ENCODE data around the gene SIGLEC11.
"Not testable (repeated sequence)": the region's sequence is repeated elsewhere in the genome, so short reads cannot be mapped to it uniquely, and the experiment has no call there.

The SIGLEC11 gene, protein sequence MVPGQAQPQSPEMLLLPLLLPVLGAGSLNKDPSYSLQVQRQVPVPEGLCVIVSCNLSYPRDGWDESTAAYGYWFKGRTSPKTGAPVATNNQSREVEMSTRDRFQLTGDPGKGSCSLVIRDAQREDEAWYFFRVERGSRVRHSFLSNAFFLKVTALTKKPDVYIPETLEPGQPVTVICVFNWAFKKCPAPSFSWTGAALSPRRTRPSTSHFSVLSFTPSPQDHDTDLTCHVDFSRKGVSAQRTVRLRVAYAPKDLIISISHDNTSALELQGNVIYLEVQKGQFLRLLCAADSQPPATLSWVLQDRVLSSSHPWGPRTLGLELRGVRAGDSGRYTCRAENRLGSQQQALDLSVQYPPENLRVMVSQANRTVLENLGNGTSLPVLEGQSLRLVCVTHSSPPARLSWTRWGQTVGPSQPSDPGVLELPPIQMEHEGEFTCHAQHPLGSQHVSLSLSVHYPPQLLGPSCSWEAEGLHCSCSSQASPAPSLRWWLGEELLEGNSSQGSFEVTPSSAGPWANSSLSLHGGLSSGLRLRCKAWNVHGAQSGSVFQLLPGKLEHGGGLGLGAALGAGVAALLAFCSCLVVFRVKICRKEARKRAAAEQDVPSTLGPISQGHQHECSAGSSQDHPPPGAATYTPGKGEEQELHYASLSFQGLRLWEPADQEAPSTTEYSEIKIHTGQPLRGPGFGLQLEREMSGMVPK

DNA sequence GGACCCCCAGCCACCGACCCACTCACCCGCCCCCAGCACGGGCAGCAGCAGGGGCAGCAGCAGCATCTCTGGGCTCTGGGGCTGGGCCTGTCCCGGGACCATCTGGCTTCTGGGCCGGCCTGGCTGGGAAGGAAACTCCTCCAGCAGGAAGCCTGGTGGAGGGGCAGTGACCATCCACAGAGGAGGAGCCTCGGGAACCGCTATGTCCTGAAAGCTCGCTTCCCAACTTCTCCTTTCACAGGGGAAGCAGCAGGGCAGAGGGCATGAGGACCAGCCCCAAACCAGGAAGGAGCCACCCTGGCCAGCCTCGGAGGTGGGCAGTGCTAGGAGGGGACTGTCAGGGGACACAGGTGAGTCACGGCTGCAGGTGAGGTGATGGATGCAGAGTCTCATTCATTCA lies at the start of gene SIGLEC11:
Gene SIGLEC11, minus strand, starts transcription at position 193 of the 400 bp plus-strand sequence. Its CDS starts 91 bp downstream, at position 102.
- not testable (repeated sequence) for DNase-seq

DNA sequence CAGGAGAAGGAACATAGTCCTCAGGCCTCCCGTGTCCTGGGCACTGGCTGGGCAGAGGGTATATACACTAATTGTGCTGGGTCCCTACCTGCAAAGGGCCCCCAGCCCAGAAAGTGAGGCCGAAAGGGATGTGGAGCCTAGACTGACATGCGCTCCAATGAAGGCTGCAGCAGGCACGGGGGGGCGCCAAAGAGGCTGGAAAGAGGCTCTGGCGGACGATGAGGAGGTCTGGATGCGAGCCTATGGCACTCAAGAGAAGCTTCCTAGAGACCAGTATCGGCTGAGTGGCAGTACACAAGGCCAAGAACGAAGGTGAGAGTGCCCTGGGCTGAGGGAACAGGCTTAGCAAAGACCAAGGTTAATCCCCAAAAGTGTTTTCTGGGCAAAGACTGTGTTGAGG lies 47.6 kb upstream of the SIGLEC11 start:
- peak in 1 of 2 experiments; percentile 49 for DNase-seq

DNA sequence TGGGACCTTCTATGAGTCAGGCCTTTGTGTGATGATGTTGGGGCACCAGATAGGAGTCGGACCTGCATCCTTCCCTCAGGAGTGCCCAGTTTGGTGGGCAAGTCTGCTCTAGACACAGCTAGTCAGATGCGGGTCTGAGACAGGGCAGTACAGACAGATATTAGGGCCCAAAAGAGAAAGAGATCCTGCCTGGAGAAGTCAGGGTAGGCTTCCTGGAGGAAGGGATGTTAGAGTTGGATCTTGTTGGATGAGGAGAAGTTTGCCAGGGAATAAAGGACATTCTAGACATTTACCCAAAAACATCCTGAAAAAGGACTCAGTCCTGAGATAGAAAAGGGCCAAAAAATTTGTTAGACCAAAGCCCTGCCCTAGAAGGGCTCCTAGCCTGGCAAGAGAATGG lies 47.0 kb upstream of the SIGLEC11 start:
- no peak for DNase-seq

DNA sequence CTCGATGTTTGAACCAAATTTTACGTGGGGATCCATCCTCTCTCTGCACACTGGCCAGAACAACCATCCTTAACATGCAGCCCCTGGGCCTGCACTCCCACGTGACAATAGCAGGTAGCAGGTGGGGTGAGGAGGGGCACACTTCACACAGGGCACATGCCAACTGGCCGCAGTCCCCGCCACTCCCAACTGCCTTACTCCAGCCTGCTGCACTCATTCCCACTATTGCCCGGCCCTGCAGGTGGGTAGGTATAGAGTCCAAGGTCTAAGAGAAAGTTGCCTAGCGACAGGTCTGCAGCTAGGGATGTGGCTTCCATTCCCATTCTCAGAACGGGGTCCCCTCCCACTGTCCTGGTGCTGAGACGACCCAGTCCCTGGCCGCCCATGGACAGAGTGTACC lies 46.2 kb upstream of the SIGLEC11 start:
- no peak for DNase-seq

DNA sequence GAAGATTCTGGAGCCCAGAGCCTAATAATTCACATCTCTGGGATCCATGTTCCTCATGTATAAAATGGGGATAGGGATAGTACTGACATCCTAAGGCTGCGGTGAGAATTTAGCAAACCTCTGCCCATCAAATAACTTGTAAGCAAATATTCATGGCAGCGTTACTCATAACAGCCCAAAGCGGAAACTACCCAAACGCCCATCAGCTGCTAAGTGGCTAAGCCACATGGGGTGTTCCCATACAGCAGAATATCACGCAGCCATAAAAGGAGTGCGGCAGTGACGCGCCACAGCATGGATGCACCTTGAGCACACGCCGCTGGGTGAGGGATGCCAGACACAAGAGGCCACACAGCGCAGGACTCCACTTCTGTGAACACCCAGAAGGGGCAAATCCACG lies 44.5 kb upstream of the SIGLEC11 start:
- DNase-seq = no peak

DNA sequence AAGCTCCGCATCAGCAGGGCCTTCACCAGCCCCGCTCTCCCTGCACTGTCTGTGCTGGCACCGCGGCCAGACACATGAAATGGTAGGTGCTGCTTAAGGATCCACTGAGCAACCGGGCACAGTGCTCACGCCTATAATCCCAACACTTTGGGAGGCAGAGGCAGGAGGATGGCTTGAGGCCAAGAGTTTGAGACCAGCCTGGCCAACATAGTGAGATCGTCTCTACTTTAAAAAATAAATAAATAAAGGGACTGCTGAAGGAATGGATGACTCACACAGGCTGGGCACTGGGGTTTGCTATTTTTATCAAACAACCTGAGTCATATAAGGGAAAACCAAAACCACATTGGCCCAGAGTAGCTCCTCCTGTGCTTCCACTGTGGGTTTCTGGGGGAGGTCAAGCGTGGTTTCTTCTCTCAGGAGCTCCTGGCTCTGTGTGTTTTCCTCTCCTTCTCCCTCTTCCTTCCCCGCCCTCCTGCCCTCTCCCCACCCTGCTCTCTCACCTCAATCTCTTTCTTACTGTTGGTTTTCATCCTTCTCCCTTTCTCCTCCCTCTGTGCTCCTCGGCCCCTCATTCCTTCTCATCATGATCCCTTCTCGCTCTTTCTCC lies 42.9 kb upstream of the SIGLEC11 start:
- no peak for DNase-seq

DNA sequence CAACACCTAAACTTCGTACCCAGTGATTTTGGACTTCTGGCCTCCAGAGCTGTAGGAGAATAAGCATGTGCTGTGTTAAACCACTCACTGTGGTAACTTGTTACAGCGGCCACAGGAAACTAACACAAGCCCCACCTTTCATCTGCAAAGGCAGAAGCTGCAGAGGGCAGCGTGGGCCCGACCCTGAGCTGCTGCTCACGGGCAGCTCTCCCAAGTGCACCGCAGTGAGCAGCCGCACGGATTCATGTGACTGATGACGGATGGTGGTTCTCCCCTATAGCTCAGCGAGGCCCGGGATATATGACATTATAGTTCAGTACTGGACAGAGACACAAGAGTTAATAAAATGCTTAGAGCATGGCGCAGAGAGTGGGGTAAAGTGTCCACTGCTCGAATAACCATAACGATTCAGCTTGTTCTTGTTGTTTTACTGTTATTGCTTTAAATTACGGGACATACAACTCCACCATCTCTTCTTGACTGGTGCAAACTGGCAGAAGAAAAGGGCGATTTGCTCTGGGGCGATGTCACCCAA lies 42.3 kb upstream of the SIGLEC11 start:
- no peak for DNase-seq

DNA sequence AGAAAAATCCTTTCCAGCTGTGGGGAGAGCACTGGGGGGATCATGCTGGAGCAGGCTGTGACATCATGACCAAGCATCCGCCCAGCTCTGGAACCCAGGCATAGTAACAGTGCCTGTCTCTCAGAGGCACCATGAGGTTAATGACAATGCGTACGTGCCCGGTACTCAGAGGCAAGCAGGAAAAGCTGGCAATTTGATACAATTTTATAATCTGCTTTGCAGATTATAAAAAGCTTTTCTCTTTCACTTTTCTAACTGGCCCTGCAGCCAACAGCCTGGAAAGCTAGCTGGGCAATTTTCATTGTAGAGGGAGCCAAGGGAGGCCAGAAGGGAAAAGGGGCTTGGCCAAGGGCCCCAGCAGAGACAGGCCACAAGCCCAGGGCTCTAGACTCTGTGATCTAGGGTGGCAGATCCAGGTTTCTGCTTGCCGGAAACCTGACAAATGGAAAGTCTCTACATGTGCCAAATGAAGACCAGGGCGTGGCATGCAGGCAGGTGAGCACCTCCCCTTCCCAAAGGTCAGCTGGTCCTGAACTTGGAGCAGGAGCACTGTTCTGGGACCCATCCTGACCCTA lies 41.5 kb upstream of the SIGLEC11 start:
- no peak for DNase-seq

DNA sequence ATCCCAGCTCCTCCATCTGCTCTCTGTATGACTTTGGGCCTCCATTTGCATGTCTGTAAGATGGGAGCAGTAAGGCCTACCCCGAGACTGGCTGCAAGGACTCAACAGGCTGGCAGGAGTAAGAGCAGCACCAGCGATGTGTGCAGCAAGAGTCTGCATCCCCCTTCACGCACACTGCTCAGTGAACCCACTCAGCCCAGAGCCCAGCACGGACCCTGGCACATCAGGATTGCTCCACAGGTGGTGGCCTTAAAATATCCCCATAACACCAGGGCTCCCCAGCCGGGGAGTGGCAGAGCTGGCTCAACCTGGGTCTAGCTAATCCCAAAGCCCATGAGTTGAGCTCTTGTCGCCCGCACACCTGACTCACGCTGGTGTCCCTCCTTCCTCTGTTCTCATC lies 40.8 kb upstream of the SIGLEC11 start:
- no peak for DNase-seq

DNA sequence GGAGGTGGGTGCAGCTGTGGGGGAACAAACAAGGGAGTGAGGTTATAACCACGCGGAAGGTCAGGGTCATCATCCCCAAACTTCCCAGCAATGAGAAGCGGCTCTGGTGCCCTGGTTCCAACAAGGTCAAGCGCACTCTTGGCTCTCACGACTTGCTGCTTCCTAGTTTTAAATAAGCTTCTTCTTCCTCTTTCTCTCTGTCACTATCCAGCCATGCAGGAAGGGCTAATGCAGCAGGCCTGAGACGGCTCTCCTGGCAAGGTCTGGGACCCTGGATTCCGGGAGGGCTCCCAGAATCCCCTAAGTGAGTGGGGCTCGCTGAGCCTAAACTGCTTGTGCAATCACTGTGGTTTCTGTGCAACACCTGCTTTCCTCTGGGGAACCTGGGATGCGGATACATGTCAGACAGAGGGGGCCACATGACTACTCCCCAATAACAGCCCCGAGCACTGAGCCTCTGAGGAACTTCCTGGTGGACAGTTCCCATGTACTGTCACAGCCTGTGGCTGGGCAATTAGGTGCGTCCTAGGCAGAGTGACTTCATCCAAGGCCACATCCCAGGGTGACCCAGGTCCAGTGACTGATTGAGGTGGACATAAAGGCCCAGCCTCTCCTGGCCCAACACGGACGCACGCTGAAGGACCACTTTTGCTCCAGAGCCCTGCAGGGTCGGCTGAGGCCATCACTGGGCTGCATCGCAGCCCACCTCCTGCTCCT lies 40.0 kb upstream of the SIGLEC11 start:
- no peak for DNase-seq

DNA sequence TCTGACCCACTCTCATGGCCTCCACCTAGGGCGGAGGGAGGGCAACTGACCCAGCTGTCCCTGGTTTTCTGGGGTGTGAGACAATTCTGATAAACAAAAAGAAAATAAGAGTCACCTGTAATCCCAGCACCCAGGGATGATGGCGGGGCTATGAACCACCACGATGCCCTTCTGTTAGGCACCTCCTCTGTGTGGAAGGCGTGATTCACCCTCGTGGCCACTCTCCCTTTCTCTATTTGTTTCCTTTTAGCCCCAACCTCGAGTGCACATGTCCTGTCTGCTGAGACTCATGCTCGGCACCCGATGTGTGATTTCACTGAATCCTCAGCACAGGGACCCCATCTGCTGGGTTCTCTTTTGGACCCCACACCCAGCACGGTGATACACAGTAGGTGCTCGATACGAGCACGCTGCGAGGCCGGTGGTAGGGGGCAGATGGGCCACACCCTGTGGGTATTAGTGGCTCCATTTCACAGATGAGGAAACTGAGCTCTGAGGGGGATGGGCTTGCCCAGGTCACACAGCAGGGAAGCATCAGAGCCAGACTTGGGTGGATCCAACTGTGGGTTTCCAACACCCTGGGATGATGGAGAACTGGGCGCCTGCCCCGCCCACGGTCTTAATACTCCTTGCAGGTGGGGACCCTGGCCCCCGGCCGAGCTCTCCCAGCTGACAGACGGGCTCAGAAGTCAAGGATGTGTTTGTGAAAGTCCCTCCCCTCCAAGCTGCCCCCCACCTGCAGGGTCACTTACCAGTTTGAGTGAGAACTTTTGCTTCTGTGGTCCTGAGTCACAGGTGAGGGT lies 39.3 kb upstream of the SIGLEC11 start:
- no peak for DNase-seq

DNA sequence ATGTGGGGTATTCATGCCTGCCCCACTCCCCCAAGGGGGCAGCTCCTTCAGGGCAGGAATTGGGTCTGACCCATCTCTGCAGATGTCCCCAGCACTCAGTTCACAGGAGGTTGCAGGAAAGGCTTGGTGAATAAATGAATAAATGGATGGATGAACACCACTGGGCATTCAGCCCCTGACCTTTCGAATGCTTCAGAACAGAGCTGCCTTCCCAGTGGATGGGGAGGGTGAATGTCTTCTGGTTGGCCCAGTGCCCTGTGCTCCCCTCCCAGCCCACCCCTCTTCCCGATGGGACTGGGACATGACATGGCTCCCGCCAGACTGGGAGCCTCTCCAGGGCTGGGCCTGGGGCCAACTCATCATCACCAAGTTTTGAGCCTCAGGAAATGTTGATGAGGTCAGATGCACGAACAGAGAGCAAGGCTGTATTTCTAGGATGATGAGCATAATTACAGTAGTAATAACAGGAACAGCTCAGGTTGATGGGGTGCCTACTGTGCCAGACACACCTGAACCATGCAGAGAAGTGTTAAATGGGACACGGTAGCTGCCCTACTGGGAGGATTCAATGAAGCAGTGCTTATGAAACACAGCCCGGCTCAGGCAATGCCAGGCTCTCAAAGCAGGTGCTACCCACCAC lies 38.5 kb upstream of the SIGLEC11 start:
- no peak for DNase-seq

DNA sequence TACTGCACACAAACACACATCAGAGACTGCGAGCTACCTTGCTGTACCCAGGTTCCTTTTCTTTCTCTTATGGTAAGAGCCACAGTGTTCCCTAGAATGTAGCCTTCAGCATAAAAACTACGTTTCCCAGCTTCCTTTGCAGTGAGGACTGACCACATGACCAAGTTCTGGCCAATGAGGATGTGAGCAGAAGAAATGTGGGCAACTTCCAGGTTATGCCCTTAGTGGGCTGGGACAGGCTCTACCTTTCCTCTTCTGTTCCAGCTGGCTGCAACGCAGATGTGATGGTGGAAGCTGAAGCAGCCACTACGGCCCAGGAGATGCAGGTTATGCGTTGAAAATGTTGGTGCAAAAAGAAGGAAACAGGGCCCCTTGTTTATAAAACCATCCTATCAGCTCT lies 36.7 kb upstream of the SIGLEC11 start:
- DNase-seq = peak; percentile 50 to 67

DNA sequence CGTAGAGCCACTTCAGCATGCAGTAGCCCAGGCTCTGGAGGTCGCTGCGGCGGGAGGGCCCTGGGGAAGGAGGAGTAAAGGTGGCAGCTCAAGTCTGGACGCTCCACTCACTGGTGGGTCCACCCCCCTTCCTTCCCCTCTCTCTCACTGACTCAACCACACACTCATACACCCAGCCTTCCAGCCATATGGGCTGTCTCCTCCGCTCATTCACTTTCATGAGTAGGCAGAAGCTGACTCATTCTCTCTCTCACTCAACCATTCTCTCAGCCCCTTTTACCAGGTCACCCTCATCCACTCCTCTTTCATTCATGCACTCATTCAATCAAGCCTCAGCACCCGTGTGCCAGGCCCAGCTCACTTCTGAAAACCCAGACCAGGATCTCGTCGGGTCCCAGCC lies 27.5 kb upstream of the SIGLEC11 start:
- no peak for DNase-seq

DNA sequence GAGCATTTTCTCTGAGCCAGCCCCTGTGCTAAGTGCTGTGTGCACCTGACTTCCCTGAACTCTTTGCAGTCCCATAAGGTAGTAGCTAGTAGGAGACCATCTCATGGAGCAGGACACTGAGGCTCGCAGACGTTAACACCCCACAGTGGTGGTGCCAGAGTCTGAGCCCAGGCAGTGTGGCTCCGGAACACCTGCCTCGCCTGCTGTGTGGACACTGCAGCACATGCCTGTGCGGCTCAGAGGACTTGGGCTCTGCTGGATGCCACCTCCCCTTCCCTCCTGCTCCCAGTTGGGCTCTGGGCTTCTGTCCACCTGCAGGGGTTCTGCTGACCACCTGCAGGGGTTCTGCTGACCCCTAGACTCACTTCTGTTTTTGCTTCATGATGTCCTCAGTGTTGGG lies 27.0 kb upstream of the SIGLEC11 start:
- no peak for DNase-seq

DNA sequence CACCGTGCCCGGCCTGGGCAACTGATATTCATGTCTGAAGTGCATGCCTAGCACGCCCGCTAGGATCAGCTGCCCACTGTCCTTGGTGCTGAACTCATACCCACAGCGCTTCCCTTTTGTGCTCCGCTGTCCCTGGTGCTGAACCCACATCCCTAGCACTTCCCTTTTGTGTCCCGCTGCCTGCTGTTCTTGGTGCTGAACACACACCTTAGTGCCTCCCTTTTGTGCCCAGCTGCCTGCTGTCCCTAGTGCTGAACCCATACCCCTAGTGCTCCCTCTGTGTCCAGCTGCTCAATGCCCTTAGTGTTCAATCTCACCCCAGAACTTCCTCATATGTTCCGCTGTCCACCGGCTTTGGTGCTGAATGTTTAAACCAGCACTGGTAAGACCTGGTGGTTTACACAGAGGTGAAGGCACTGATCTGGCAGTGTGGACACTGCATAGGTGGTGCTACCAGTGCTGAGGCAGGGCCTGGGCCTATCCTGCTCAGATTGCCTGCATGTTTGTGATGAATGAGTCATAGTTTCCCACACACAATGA lies 26.3 kb upstream of the SIGLEC11 start:
- no peak for DNase-seq

DNA sequence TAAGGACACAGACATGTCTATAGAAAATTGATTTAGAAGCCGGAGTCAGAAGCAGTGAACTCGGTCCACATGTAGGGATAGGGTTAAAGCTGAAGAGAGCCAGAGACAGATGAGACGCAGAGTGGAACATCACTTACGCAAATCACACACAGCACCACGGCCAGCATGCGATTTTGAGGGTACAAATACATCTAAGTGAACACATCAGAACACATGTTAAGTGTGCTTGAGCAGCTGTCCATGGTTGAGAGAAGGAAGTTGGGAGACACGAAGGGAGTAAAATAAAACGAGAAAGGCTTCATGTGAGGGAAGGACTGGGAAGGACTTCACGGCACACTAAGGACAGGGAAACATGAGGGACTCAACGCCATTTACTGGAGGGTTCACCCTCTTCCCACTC lies 25.4 kb upstream of the SIGLEC11 start:
- DNase-seq = no peak

DNA sequence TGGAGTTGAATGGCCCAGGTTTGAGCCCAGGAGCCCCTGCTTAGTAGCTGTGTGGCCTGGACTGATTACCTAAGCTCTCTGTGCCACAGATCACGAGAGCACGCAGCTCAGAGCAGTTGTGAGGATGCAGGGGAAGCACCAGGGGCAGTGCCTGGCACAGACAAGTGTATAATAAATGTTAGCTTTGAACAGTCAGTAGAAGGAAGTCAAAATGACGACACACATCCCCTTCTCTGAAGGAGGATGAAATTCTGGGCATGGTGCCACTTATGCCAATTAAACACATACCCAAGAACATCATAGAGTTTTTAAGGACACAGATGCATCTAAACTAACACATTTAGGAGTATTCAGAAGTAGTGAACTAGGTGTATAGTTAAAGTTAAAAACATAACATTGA lies 24.9 kb upstream of the SIGLEC11 start:
- no peak for DNase-seq

DNA sequence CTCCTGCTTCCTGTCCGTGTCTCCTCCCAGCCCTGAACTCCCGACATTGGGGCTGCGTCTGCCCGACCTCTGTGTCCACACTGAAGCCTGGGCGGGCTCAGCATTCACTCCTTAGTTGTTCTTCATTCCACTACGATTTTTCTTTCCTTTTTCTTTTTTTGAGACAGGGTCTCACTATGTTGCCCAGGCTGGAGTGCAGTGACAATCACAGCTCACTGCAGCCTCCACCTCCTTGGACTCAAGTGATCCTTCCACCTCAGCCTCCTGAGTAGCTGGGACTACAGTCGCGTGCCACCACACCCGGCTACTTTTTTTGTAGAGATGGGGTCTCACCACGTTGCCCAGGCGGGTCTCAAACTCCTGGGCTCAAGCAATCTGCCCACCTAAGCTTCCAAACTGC lies 23.5 kb upstream of the SIGLEC11 start:
- DNase-seq = no peak

DNA sequence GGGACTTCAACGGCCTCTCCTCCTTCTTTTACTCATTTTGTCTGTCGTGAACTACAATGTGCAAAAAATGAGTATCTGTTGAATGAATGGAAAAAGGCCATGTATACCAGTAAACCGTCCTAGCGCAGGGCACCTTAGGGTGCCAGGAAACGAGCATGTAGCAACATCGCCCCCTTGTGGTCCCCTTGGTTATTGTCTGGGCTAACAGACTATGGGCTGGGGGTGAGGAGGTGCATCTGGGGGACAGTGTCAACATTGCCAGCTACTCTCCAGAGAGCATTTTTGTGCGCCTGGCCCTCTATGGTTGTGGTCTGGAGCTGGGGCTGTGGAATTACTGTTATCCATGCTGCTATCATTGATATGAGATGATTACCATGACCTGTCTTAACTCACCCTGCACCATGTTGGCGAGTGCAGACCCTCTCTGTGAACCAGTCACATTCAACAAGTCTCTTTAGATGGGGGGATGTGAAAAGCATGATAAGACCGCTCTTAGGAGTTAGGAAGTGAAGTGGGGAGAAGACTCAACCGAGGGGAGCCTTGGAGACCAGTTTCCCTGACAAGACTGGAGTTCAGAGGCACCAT lies 22.8 kb upstream of the SIGLEC11 start:
- DNase-seq = peak; percentile 35 to 82

Data from NCI-H526 (cell line).